ENCODE measurements around the gene AKR1D1.

AKR1D1 gene

GRCh38 chr7:138167869-138168296 is 91.6 kb downstream of the AKR1D1 start:
- Histone ChIP-seq H4K20me1 (ENCODE audit: control insufficient read depth, insufficient read depth, low read depth, low read length) (no peaks in the 10 kb centered on the region), H3K9me2 (replicated peaks; ENCODE audit: control insufficient read depth, low read length) (no peaks in the 10 kb centered on the region), H3K27me3 (ENCODE audit: control insufficient read depth, low read length) (no peaks in the 10 kb centered on the region), H3K4me2 (ENCODE audit: low read length) (no peak overlapping the region), H3K27ac (ENCODE audit: low read depth, low read length) (no peak overlapping the region), H3K4me1 (ENCODE audit: control insufficient read depth, low read length) (no peaks in the 10 kb centered on the region), H3K79me2 (ENCODE audit: control insufficient read depth, low read length) (no peaks in the 10 kb centered on the region), H3K4me3 (ENCODE audit: low read length) (no peak overlapping the region), H3K9me3 (ENCODE audit: control insufficient read depth, insufficient read depth, low read length) (peaks cover 6% of the 10 kb centered on the region; the same call in 1 of the 2 replicates), H3K36me3 (ENCODE audit: control insufficient read depth, low read length) (no peaks in the 10 kb centered on the region), H3F3A (ENCODE audit: control insufficient read depth, insufficient read depth) (no peaks in the 10 kb centered on the region)
- TF ChIP-seq EZH2phosphoT487 (IDR thresholded peaks at IDR 0.05; ENCODE audit: borderline replicate concordance, low read length) = no peak
- TF ChIP-seq CTCF (IDR thresholded peaks at IDR 0.05; ENCODE audit: low read depth, low read length, poor library complexity, severe bottlenecking) = no peak
